Body of pancreas (tissue), 4 donors: ENCODE data around the gene EXOC1.
A peak's percentile ranks its signal among the peaks of the same experiment; 100 is the strongest.

ENCODE experiments used
- POLR2A ChIP-seq, 3 donors: fragments of 450-650 bp; IDR thresholded peaks; one replicate each; pipeline ENCODE4 v1.6.1; 2016; ENCODE audit warnings: antibody characterized with exemption in 3 of 3, mild to moderate bottlenecking in 2 of 3
- TF ChIP-seq, protein P1 (sequence below), 7 experiments: fragments of 450-650 bp in 4 of 7; fragments of 200-600 bp in 3 of 7; sonication (generic) in 3 of 7; IDR thresholded peaks; one replicate each; pipeline ENCODE4 v1.5.1; 2016 to 2019; ENCODE audit warnings: antibody characterized with exemption in 7 of 7

DNA sequence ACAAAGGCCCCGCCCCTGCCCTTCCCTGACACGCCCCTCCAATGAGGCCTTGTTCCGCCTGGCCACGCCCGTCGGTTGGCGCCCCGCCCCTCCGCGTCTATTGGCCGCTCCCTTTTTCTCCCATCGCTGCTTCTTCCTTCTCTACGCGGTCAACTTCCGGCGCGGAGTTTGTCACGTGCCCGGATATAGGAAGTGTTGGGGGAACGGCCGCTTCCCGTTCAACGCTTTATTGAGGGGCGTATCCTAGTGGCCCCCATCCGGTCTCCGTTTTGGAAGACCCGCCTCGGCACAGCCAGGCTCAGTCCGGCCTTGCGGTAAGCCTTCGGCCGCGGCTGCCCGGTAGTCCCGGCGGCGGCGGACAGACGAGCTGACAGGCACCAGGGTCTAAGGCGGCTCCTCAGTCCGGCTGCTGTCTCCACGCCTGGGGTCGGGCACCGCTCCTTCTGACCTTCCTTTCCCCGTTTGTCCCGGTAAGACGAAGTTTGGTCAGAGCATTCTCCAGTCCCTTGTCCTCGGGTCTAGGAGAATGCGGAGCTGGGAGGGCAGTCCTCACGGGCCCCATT is at the start of gene EXOC1:
- TF ChIP-seq, protein P1, sequence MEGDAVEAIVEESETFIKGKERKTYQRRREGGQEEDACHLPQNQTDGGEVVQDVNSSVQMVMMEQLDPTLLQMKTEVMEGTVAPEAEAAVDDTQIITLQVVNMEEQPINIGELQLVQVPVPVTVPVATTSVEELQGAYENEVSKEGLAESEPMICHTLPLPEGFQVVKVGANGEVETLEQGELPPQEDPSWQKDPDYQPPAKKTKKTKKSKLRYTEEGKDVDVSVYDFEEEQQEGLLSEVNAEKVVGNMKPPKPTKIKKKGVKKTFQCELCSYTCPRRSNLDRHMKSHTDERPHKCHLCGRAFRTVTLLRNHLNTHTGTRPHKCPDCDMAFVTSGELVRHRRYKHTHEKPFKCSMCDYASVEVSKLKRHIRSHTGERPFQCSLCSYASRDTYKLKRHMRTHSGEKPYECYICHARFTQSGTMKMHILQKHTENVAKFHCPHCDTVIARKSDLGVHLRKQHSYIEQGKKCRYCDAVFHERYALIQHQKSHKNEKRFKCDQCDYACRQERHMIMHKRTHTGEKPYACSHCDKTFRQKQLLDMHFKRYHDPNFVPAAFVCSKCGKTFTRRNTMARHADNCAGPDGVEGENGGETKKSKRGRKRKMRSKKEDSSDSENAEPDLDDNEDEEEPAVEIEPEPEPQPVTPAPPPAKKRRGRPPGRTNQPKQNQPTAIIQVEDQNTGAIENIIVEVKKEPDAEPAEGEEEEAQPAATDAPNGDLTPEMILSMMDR (IDR thresholded peaks at IDR 0.05) = no peak
- TF ChIP-seq POLR2A (IDR thresholded peaks at IDR 0.05) = peak; percentile 14 to 71 (median 66)
